PC-3 (cell line): ENCODE data around the gene ATAD3A.

Experiments
- CTCF ChIP-seq: fragments of 300-600 bp; sonication (generic); conservative IDR thresholded peaks from 2 replicates; pipeline ENCODE4 v1.5.1; 2017; ENCODE audit warnings: antibody characterized with exemption, low read depth, mild to moderate bottlenecking, low read length
- EZH2phosphoT487 ChIP-seq: fragments of 300-600 bp; sonication (generic); IDR thresholded peaks from 2 replicates; pipeline ENCODE4 v1.6.1; 2018; ENCODE audit warnings: mild to moderate bottlenecking, antibody characterized with exemption, low read length, borderline replicate concordance

GRCh38 chr1:1574721-1575537, 63.0 kb downstream of the ATAD3A start, which contains the start of gene SSU72:
- TF ChIP-seq CTCF (no peak), EZH2phosphoT487 (no peak)
